Astrocyte (in vitro differentiated cells and primary cell): ENCODE measurements around the gene CNIH3.

ENCODE experiments used
- EZH2 ChIP-seq: IDR thresholded peaks from 2 replicates; pipeline ENCODE4 v1.6.1; 2012; ENCODE audit warnings: mild to moderate bottlenecking, low read length, inconsistent platforms; ENCODE audit not compliant: insufficient read depth
- TF ChIP-seq, protein P1 (sequence below): IDR thresholded peaks from 2 replicates; pipeline ENCODE4 v1.5.1; 2011; ENCODE audit warnings: low read depth, mild to moderate bottlenecking, inconsistent platforms, low read length, moderate library complexity; ENCODE audit not compliant: insufficient read depth

DNA sequence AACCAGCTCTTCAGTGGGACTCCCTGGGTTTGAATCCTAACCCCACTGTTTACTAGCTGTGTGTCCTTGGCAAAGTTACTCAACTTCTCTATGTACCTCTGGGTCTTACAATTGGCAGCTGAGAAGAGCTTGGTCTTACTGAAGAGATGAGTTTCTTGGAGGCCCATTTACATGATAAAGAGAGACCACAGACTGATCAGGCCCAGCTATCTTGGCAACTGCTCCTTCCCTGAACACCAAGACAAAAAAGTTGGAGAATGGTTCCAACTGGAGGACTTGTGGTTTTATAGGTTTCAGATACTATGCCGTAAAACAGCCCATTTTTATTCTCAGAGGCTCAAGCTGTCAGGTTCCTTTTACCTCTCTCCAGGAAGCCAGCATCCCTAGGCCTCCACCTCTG is 24.8 kb upstream of the CNIH3 start:
- TF ChIP-seq, protein P1, sequence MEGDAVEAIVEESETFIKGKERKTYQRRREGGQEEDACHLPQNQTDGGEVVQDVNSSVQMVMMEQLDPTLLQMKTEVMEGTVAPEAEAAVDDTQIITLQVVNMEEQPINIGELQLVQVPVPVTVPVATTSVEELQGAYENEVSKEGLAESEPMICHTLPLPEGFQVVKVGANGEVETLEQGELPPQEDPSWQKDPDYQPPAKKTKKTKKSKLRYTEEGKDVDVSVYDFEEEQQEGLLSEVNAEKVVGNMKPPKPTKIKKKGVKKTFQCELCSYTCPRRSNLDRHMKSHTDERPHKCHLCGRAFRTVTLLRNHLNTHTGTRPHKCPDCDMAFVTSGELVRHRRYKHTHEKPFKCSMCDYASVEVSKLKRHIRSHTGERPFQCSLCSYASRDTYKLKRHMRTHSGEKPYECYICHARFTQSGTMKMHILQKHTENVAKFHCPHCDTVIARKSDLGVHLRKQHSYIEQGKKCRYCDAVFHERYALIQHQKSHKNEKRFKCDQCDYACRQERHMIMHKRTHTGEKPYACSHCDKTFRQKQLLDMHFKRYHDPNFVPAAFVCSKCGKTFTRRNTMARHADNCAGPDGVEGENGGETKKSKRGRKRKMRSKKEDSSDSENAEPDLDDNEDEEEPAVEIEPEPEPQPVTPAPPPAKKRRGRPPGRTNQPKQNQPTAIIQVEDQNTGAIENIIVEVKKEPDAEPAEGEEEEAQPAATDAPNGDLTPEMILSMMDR: no peak
- TF ChIP-seq EZH2: no peak
